K562 (cell line): ENCODE measurements around the gene HNRNPLL. TPM values are rescaled to one million over a fixed set of nuclear protein-coding genes. Genes with fewer than 3 reads are reported as not detected.

ENCODE experiments used
- ATAC-seq: fragments of 200-7000 bp; cut with Tn5 transposase; 3 replicates; pipeline ENCODE4 v1.9.1; 2020; ENCODE audit warnings: moderate library complexity
- BruUV-seq: library from RNA; stranded (reverse); fragments of 400-500 nt; replicated peaks from 2 replicates; lab custom pipeline; 2021; lab: Mats Ljungman, UMichigan
- CTCF ChIA-PET: fragments of 300-600 bp; formaldehyde crosslinking; extraction: SDS; loops from one replicate; lab custom pipeline; 2021; ENCODE audit warnings: low intra/inter-chr PET ratio; lab: Yijun Ruan, JAX
- POLR2A ChIA-PET: fragments of 300-600, 350-650 bp; sonication (Branson Sonifier 250); formaldehyde crosslinking; extraction: SDS; loops from one replicate; lab custom pipeline; 2021; ENCODE audit warnings: antibody characterized with exemption, inconsistent platforms; lab: Yijun Ruan, JAX
- DNase-seq, 4 experiments: peaks; one replicate each; pipeline versions ENCODE4 v3.0.0 to v3.0.0-alpha.2; 2011 to 2018; ENCODE audit warnings: low spot score in 3 of 4, mixed read lengths in 3 of 4; ENCODE audit errors: extremely low read depth in 1 of 4
- FAIRE-seq: peaks from 2 replicates; lab custom pipeline; 2011; peaks lifted over from hg19 to GRCh38; lab: Jason Lieb, UNC
- H2AFZ ChIP-seq: 2 replicates; pipeline ENCODE4 v1.6.0; 2011; ENCODE audit warnings: low read depth, low read length, control low read depth, inconsistent platforms
- H3K27ac ChIP-seq: fragments of 200-600 bp; 3 replicates; pipeline ENCODE4 v1.8.0; 2011; ENCODE audit warnings: low read depth, mild to moderate bottlenecking, control low read depth, inconsistent platforms, low read length, moderate library complexity, mixed read lengths; ENCODE audit errors: extremely low read depth
- H3K27me3 ChIP-seq, 2 experiments: fragments of 300-600 bp in 1 of 2; 2 replicates in 1 of 2; 3 replicates in 1 of 2; pipeline versions ENCODE4 v1.6.0 to v1.8.0; 2011; ENCODE audit warnings: inconsistent platforms in 2 of 2, low read length in 2 of 2, mild to moderate bottlenecking in 1 of 2, mixed read lengths in 1 of 2, moderate library complexity in 1 of 2; ENCODE audit not compliant: control insufficient read depth in 2 of 2, insufficient read depth in 2 of 2
- H3K36me3 ChIP-seq: fragments of 300-600 bp; 3 replicates; pipeline ENCODE4 v1.8.0; 2011; ENCODE audit warnings: mild to moderate bottlenecking, low read length, inconsistent platforms; ENCODE audit not compliant: control insufficient read depth, insufficient read depth
- H3K4me1 ChIP-seq, 2 experiments: fragments of 200-600 bp in 1 of 2; replicated peaks in 1 of 2; 2 replicates in 1 of 2; 3 replicates in 1 of 2; pipeline versions ENCODE4 v1.5.1 to v1.8.0; 2011; ENCODE audit warnings: inconsistent platforms in 2 of 2, low read length in 2 of 2, mild to moderate bottlenecking in 1 of 2, mixed read lengths in 1 of 2, moderate library complexity in 1 of 2; ENCODE audit not compliant: control insufficient read depth in 2 of 2, insufficient read depth in 2 of 2
- H3K4me2 ChIP-seq: 2 replicates; pipeline ENCODE4 v1.6.1; 2011; ENCODE audit warnings: low read length, control low read depth, inconsistent platforms, mixed read lengths; ENCODE audit not compliant: insufficient read depth
- H3K4me3 ChIP-seq: fragments of 200-600 bp; sonication (generic), shearing (Covaris generic); 2 replicates; pipeline ENCODE4 v1.5.1; 2016; ENCODE audit warnings: control low read depth, inconsistent platforms
- H3K79me2 ChIP-seq: fragments of 200-600 bp; 3 replicates; pipeline ENCODE4 v1.8.0; 2011; ENCODE audit warnings: low read length, inconsistent platforms; ENCODE audit not compliant: control insufficient read depth, insufficient read depth
- H3K9ac ChIP-seq, 2 experiments: 2 replicates each; pipeline versions ENCODE4 v1.6.0 to v1.6.1; 2011; ENCODE audit warnings: low read depth in 2 of 2, low read length in 2 of 2, control low read depth in 1 of 2, inconsistent platforms in 1 of 2, mild to moderate bottlenecking in 1 of 2, mixed read lengths in 1 of 2; ENCODE audit not compliant: insufficient read depth in 1 of 2
- H3K9me1 ChIP-seq: one replicate; pipeline ENCODE4 v1.6.0; 2011; ENCODE audit warnings: inconsistent platforms, mild to moderate bottlenecking, low read length, moderate library complexity; ENCODE audit not compliant: control insufficient read depth, insufficient read depth
- H3K9me3 ChIP-seq: replicated peaks from 2 replicates; pipeline ENCODE4 v1.5.1; 2011; ENCODE audit warnings: low read depth, low read length, inconsistent platforms; ENCODE audit not compliant: control insufficient read depth, insufficient read depth
- H4K20me1 ChIP-seq: replicated peaks from 2 replicates; pipeline ENCODE4 v1.6.1; 2011; ENCODE audit warnings: low read length, inconsistent platforms, mixed read lengths; ENCODE audit not compliant: control insufficient read depth, insufficient read depth
- ARID1B ChIP-seq: fragments of 450-650 bp; IDR thresholded peaks from 2 replicates; pipeline ENCODE4 v1.6.1; 2016; ENCODE audit warnings: antibody characterized with exemption, mild to moderate bottlenecking, inconsistent platforms
- CBX5 ChIP-seq: IDR thresholded peaks from 2 replicates; pipeline ENCODE4 v1.6.1; 2014; ENCODE audit warnings: low read depth, borderline replicate concordance
- CEBPB ChIP-seq: fragments of 450-650 bp; IDR thresholded peaks from 2 replicates; pipeline ENCODE4 v1.6.1; 2016; ENCODE audit warnings: missing genetic modification characterization, missing compliant biosample characterization
- CEBPG ChIP-seq, 3 experiments: fragments of 200-800 bp in 1 of 3; sonication (Bioruptor generic) in 1 of 3; sonication (generic) in 1 of 3; formaldehyde crosslinking in 1 of 3; IDR thresholded peaks in 2 of 3; conservative IDR thresholded peaks in 1 of 3; 2 replicates each; pipeline versions ENCODE4 v1.6.1 to v1.8.0; 2016 to 2022; ENCODE audit warnings: missing compliant biosample characterization in 2 of 3, missing genetic modification characterization in 2 of 3, mild to moderate bottlenecking in 1 of 3, missing genetic modification reagents in 1 of 3
- DPF2 ChIP-seq: fragments of 450-650 bp; IDR thresholded peaks from 2 replicates; pipeline ENCODE4 v1.6.1; 2016
- FOSL1 ChIP-seq: fragments of 200-800 bp; sonication (Bioruptor generic); conservative IDR thresholded peaks from 2 replicates; pipeline ENCODE4 v1.6.1; 2016; ENCODE audit warnings: missing genetic modification characterization, missing compliant biosample characterization
- JUN ChIP-seq, 2 experiments: sonication (generic) in 1 of 2; formaldehyde crosslinking in 1 of 2; IDR thresholded peaks; 2 replicates each; pipeline versions ENCODE4 v1.6.1 to v1.8.0; 2012 to 2022; ENCODE audit warnings: borderline replicate concordance in 2 of 2, mild to moderate bottlenecking in 2 of 2, improper control_type of control experiment in 1 of 2, low read depth in 1 of 2, low read length in 1 of 2, missing genetic modification reagents in 1 of 2
- NCOR1 ChIP-seq: fragments of 450-650 bp; IDR thresholded peaks from 2 replicates; pipeline ENCODE4 v1.6.1; 2016; ENCODE audit warnings: mild to moderate bottlenecking, moderate library complexity
- TAF7 ChIP-seq: fragments of 450-650 bp; IDR thresholded peaks from 2 replicates; pipeline ENCODE4 v1.6.1; 2016; ENCODE audit warnings: missing genetic modification characterization, missing compliant biosample characterization
- ZFP91 ChIP-seq: sonication (generic); formaldehyde crosslinking; IDR thresholded peaks from 2 replicates; pipeline ENCODE4 v1.8.0; 2022; ENCODE audit warnings: mild to moderate bottlenecking, missing genetic modification reagents
- ZNF134 ChIP-seq: fragments of 250-450 bp; sonication (Bioruptor Pico); conservative IDR thresholded peaks from 2 replicates; pipeline ENCODE4 v1.4.0; 2020
- ZNF174 ChIP-seq: fragments of 250-450 bp; sonication (Bioruptor Pico); IDR thresholded peaks from 2 replicates; pipeline ENCODE4 v1.4.0; 2020; ENCODE audit warnings: mild to moderate bottlenecking
- ZNF274 ChIP-seq: IDR thresholded peaks from 2 replicates; pipeline ENCODE4 v1.6.1; 2011; ENCODE audit warnings: low read depth, mild to moderate bottlenecking, low read length, moderate library complexity, borderline replicate concordance
- ZNF280A ChIP-seq: fragments of 450-650 bp; IDR thresholded peaks from 2 replicates; pipeline ENCODE4 v1.6.1; 2018; ENCODE audit warnings: mild to moderate bottlenecking, low read depth; ENCODE audit not compliant: partially characterized antibody
- ZNF316 ChIP-seq: fragments of 450-650 bp; IDR thresholded peaks from 2 replicates; pipeline ENCODE4 v1.6.1; 2016
- ZNF77 ChIP-seq: fragments of 250-450 bp; sonication (Bioruptor Pico); IDR thresholded peaks from 2 replicates; pipeline ENCODE4 v1.5.0; 2020
- WGBS: fragments of 100-300 bp; shearing (Covaris generic); methylation state at CpG from one replicate; pipeline ENCODE4 v1.1.6; 2016; ENCODE audit warnings: low coverage, mixed read lengths; ENCODE audit not compliant: insufficient coverage; ENCODE audit errors: missing lambda C conversion rate; 5-methylcytosine and 5-hydroxymethylcytosine counted together
- in situ Hi-C: fragments of 300-500 bp; cut with MboI; formaldehyde crosslinking; loops from 4 replicates; pipeline ENCODE4 v1.15.0; 2018; ENCODE audit warnings: inconsistent platforms, mixed read lengths
- intact Hi-C: fragments of 100-400 bp; cut with micrococcal nuclease; formaldehyde crosslinking; loops from 2 replicates; pipeline ENCODE4 v1.14.2; 2022
- polyA plus RNA-seq, 8 experiments: library from polyadenylated mRNA; depleted of rRNA in 4 of 8; stranded (reverse) in 5 of 8; unstranded in 3 of 8; fragments of >200 nt; fragmentation: Nextera tagmentation in 2 of 8; fragmentation: Illumina TruSeq in 1 of 8; extraction: Ambion mirVana in 2 of 8; extraction: Trizol in 1 of 8; gene quantifications; 2 replicates each; pipeline versions ENCODE4 v1.2.1 to v1.2.3, GENCODE V29; 2011 to 2014; ENCODE audit warnings: inconsistent platforms in 1 of 8, missing spikeins in 1 of 8
- total RNA-seq, 7 experiments: library from RNA; depleted of rRNA in 6 of 7; stranded (reverse); fragments of >200 nt in 6 of 7; fragmentation: Illumina TruSeq in 2 of 7; extraction: Trizol in 2 of 7; gene quantifications; 2 replicates each; pipeline versions ENCODE4 v1.2.1 to v1.2.3, GENCODE V29; 2011 to 2021; ENCODE audit warnings: low replicate concordance in 1 of 7
- TF ChIP-seq, protein P1 (sequence below): sonication (generic); formaldehyde crosslinking; IDR thresholded peaks from 2 replicates; pipeline ENCODE4 v1.8.1; 2023; ENCODE audit warnings: mild to moderate bottlenecking, missing genetic modification reagents

Gene HNRNPLL
- total and polyA plus RNA-seq, 9 of the 15 experiments (the other 6 are each of a cell fraction or from before 2014, with no cell fraction given), result 19.8 to 135 (median 57.8) TPM

DNA sequence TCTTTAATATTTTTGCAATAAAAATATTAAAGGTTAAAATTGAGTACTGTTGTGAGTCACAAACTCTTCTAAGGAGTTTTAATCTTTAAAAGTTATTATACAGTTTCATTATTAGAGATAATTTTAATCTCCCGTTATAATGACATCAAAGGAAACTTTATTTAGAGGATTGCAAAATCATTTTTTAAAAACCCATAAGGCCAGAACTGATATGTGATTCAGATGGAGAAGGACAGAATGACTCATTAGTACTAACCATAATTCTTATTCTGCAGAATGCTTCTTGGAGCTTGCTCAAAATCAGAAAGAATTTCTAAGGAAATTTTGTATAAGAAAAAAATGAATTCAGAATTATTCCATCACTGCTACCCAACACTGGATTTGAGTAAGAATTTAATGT lies 12.5 kb upstream of the HNRNPLL start:
- DNase-seq (peak in 3 of 4 experiments; percentile 20 to 40 (median 33)), ATAC-seq (no peak), FAIRE-seq (no peak)
- Histone ChIP-seq H2AFZ (peak overlapping the region; percentile 25; the same call in 1 of the 2 replicates), H3K9ac (no peak overlapping the region), H3K27ac (peak overlapping the region; percentile 64; the same call in 1 of the 3 replicates), H3K4me1 (peaks cover 6 to 45% of the 10 kb centered on the region in 2 experiments), H3K79me2 (no peaks in the 10 kb centered on the region), H3K4me2 (no peak overlapping the region), H3K27me3 (no peaks in the 10 kb centered on the region), H3K9me1 (no peaks in the 10 kb centered on the region), H3K9me3 (no peaks in the 10 kb centered on the region), H3K4me3 (no peak overlapping the region), H3K36me3 (no peaks in the 10 kb centered on the region), H4K20me1 (no peaks in the 10 kb centered on the region)
- ChIA-PET POLR2A (interaction anchor here (2.9 kb wide), 1 partner anchor 11 kb away, joined by 10 read pairs; no protein-coding TSS in a partner anchor), CTCF (no interaction called here)
- BruUV-seq, result no TSS peak
- intact Hi-C loops (no loop called here), in situ Hi-C loops (no loop called here)
- 8% methylated on average over 1 of the region's 1 CpG for WGBS
- TF ChIP-seq NCOR1, result peak; percentile 21; the same call in 1 of the 2 replicates
- no peak for TF ChIP-seq ZNF316
- TF ChIP-seq CEBPG (CRISPR knock-in tag; IDR thresholded peaks at IDR 0.05), result no peak
- peak in 1 of 2 experiments; percentile 42; a peak in 1 of 4 replicates for TF ChIP-seq CEBPG (tag; conservative IDR thresholded peaks at IDR 0.05 in 1 of 2, IDR thresholded peaks at IDR 0.05 in 1 of 2)
- TF ChIP-seq JUN (IDR thresholded peaks at IDR 0.05; ENCODE audit: borderline replicate concordance, low read depth, low read length), result 0 out of 2 replicates have a peak, but pooled peaks have one; percentile 14
- no peak for TF ChIP-seq JUN (CRISPR knock-in tag; IDR thresholded peaks at IDR 0.05; ENCODE audit: borderline replicate concordance)
- no peak for TF ChIP-seq CBX5
- TF ChIP-seq ARID1B, result peak; percentile 80
- peak; percentile 41; the same call in 1 of the 2 replicates for TF ChIP-seq DPF2
- no peak for TF ChIP-seq ZNF134 (CRISPR knock-in tag)
- no peak for TF ChIP-seq ZNF174 (CRISPR knock-in tag)
- no peak for TF ChIP-seq ZFP91 (CRISPR knock-in tag)
- TF ChIP-seq, protein P1, sequence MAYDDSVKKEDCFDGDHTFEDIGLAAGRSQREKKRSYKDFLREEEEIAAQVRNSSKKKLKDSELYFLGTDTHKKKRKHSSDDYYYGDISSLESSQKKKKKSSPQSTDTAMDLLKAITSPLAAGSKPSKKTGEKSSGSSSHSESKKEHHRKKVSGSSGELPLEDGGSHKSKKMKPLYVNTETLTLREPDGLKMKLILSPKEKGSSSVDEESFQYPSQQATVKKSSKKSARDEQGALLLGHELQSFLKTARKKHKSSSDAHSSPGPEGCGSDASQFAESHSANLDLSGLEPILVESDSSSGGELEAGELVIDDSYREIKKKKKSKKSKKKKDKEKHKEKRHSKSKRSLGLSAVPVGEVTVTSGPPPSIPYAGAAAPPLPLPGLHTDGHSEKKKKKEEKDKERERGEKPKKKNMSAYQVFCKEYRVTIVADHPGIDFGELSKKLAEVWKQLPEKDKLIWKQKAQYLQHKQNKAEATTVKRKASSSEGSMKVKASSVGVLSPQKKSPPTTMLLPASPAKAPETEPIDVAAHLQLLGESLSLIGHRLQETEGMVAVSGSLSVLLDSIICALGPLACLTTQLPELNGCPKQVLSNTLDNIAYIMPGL (CRISPR knock-in tag), result no peak
- peak; percentile 67 for TF ChIP-seq CEBPB
- TF ChIP-seq TAF7 (tag), result no peak
- no peak for TF ChIP-seq ZNF274
- peak; percentile 90 for TF ChIP-seq FOSL1 (tag)
- no peak for TF ChIP-seq ZNF77 (CRISPR knock-in tag)
- TF ChIP-seq ZNF280A, result no peak
